HG03457 (cell line): ENCODE data around the gene RPAP2.
"Not testable (repeated sequence)": the region's sequence is repeated elsewhere in the genome, so short reads cannot be mapped to it uniquely, and the experiment has no call there.

Source experiments
- ATAC-seq: cut with Tn5 transposase; IDR thresholded peaks from one replicate; pipeline ENCODE4 v1.9.1; 2021; ENCODE audit warnings: moderate number of reproducible peaks; ENCODE audit not compliant: unreplicated experiment

Gene RPAP2

GRCh38 chr1:92374223-92374622 is 75.4 kb downstream of the RPAP2 start:
- no peak for ATAC-seq

DNA sequence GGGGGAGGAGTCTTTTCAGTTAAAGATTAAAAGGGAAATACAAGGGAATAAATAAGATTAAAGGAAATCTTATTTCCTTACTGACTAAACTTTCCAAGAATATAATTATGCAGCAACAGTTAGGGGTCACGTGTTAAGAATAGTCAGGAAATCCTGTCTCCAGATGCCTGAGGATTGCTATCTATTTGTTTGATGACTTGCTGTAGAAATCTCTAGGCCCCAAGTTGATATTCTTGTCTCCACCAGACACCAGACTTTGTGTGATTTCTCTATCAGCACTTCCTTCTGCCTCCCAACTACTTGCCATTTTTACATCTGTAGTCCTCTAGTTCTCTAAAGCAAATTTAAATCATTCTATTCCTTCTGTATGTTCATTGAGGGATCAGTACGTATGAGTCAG is 77.5 kb downstream of the RPAP2 start:
- ATAC-seq: no peak

DNA sequence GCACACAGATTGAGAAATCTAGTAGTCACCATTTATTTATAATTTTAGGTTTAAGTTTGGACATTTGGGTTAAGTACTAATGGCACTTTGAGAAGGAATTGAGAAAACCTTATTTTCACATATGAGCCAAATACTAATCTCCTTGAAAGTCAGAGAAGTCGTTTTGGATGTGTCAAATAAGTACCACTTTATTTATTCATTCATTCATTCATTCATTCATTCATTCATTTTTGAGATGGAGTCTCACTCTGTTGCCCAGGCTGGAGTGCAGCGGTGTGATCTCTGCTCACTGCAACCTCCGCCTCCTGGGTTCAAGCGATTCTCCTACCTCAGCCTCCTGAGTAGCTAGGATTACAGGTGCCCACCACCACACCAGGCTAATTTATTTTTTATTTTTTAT is 79.1 kb downstream of the RPAP2 start:
- ATAC-seq: not testable (repeated sequence)

GRCh38 chr1:92380867-92381266 is 82.0 kb downstream of the RPAP2 start:
- ATAC-seq: no peak

GRCh38 chr1:92393966-92394365 is 95.1 kb downstream of the RPAP2 start:
- ATAC-seq: not testable (repeated sequence)

- no peak for ATAC-seq
Measured at GRCh38 chr1:92398519-92398918, 99.7 kb downstream of the RPAP2 start.

DNA sequence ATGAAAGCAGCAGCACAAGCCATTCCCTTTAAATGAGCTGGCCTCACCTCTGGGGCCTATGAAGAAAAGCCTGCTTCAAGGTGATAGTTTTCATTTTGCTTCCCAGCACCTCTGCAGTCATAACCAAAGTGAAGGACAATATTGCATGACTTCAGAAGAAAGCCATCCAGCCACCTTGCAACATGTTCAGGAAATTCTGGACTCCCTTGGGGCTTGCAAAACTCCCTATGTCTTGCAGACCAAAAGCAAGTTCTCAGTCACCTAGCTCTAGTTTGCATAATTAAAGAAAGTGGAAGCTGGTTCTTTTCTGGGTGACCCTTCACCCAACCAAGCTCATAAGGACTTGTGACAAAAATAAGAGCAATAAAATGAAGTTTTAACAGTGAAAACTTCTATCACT is 100.2 kb downstream of the RPAP2 start:
- ATAC-seq: peak; percentile 88

- ATAC-seq: no peak
Measured at GRCh38 chr1:92404661-92405060, 105.8 kb downstream of the RPAP2 start.

DNA sequence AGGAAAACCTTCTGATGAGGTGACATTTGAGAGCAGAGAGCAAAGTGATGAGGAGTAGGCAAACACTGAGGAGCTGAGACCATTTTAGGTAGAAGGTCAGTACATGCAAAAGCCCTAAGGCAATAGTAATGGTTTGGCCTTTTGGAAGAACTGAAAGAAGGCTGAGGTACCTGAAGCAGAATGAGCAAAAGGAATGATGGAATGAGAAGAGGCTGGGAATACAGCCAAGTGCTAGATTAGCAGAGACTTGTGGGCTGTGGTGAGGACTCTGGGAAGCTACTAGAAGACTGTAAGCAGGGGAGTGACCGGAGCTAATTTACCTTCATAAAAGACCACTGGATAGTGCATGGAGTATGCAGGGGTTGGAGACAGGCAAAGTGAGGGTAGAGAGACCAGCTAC is 110.0 kb downstream of the RPAP2 start:
- no peak for ATAC-seq

DNA sequence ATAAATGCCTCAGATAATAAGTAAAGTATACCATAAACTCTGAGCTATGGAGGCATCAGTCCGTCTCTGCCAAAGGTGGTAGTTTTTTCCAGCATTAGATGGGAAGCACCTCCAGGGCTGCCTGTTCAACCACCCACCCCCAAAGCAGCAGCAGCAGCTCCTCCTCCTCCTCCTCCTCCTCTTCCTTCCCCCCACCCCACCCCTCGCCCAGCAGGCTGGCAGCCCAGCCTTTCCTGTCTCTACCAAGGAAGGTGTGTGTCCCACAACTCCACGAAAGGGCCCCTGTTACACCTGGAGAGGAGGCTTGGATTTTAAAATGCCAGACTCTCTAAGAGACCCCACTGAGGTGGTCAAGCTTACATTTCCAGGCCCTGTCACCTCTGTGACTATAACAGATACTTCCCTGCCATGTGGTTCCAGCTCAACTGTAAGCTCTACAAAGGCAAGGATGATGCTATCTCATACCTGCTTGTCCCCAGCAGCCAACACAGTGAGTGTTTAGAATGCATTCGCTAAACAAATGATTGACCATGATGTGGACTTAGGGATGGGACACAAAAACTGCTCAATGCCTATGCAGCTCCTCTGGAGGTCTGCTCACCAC is 111.2 kb downstream of the RPAP2 start:
- ATAC-seq: no peak

GRCh38 chr1:92410706-92411105 is 111.8 kb downstream of the RPAP2 start:
- ATAC-seq: no peak

DNA sequence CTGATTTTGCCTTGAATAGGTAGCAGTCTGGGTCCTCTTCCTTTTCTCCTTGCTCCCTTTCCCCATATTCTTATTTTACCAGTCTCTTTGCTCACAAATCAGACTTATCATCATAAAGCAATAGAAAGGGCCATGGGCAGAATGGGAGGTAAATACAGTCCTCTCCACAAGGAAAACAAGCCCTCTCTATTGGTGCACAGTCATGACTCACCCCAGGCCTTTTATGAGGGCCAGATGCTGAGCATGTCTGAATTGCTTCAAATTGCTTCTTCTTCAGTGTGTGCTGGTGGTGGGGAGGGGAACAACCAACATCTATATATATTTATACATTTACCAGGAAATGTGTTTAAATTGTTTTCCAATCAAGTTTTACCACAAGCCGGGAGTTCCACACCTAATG is 112.7 kb downstream of the RPAP2 start:
- ATAC-seq: no peak

DNA sequence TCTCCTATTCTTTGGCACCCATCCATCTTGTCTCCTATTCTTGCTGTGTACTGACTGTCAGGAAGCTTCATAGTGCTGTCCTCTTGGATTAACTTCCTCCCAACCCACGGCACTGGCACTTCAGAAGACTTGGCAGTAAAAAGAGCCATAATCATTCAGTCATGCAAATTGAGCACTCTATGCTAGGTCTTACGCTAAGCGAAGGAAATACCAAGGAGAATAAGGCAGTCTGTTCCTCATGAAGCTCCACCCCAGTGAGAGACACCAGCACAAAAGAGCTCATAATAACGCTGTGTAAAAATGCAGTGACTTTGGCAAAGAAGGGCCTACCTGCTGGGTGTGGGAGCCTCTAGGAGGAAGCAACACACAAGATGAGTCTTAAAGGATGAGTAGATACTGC is 120.8 kb downstream of the RPAP2 start:
- ATAC-seq: no peak

DNA sequence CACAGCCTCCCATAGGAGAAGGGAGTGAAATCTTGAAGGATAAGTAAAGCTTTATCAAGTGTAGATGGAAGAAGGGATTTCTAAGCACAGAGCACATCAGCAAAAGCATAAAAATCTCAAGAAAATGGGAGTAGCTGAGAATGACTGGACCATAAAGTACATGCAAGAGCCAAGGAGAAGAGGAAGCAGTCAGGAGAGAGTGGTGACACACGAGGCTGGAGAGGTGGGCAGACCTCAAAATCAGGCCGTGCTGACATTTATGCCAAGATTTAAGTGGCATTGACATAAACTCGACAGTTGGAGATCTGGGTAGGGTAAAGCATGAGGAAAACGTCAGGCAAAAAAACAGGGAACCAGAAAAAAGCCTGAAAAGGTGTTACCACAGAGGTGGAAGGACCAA is 125.5 kb downstream of the RPAP2 start:
- ATAC-seq: no peak

- no peak for ATAC-seq
Measured at GRCh38 chr1:92425617-92426016, 126.8 kb downstream of the RPAP2 start.

DNA sequence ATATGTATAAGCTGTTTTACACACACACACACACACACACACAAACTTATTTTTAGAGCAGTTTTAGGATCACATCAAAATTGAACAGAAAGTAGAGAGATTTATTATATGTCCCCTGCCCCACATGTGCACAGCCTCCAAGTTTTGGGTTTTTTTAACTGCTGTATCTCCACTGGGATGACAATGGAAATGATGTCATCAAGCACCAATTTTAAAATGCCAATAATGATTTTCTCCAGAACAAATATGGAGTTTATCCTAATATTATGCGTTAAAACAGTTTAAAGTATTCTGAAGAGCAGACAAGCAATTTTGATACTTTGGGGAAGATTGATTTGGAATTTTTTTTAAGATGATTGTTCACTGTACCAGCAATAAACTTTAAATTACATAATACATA is 131.2 kb downstream of the RPAP2 start:
- ATAC-seq: no peak

DNA sequence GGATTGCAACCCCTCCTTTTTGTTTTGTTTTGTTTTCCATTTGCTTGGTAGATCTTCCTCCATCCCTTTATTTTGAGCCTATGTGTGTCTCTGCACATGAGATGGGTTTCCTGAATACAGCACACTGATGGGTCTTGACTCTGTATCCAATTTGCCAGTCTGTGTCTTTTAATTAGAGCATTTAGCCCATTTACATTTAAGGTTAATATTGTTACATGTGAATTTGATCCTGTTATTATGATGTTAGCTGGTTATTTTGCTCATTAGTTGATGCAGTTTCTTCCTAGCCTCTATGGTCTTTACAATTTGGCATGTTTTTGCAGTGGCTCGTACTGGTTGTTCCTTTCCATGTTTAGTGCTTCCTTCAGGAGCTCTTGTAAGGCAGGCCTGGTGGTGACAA is 135.7 kb downstream of the RPAP2 start:
- ATAC-seq: not testable (repeated sequence)

DNA sequence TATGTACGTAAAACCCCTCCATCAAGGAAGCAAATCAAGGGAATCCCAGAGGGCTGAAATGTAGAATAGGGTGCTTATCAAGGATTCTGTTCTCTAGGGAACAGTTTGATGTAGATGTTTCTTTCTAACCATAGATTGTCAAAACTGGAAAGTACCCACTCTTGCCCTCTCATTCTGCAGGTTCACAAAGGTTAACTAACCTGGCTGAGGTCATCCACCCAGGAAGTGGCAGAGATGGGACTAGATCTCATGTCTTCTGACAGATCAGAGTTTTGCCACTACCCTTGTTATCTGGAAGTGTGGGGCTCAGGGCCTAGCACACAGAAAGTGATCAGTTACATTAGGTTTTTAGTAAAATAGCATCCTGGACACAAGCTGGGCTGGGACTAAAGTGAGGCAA is 140.4 kb downstream of the RPAP2 start:
- no peak for ATAC-seq

DNA sequence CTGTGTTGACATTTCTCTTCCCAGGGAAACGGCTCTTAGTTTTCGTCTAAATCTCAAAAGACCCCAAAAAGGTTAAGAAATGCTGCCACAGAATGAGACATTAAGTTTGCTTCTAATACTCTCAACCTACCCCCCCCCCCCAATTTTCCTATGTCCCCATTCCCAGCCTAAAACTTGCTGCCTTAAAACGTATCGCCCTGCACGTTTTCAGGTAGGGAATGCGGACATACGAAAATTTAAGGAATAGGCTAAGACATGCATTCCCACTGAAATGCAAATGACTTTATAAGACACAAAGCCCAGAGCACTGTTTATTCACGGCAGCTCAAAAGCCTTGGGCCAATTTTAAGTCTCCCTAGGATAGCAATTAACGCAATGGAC is 142.4 kb downstream of the RPAP2 start:
- no peak for ATAC-seq

DNA sequence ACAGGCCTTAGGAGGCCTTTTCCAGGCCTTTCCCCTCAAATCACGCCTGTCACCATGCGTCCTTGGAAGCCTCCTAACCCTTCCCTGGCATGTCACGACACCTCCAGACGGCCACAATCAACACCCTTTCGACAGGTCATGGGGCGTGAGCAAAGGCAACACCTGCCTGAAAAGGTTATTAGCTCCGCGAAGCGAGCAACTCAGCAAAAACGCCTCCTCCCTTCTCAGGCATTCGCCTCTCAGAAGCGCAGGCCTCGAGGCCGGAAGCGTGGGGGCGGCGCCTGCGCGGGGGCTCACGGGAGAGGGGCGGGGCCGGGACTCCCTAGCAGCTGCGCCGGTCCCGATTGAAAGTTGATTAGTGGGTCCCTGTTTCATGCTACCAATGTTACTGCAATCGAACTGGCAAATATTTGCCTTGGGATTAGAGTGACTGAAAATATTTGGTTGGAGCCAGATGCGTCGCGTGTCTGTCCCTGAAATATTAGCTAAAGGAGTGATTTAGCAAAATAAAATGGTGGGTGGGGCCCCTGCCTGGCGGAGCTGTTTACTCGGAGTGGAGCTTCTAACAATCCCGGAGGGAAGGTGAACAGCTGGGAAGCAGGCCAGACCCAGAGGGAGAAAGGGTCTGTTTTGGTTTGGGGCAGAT is 143.0 kb downstream of the RPAP2 start:
- no peak for ATAC-seq

- ATAC-seq: no peak
Measured at GRCh38 chr1:92442351-92442750, 143.5 kb downstream of the RPAP2 start.

GRCh38 chr1:92443893-92444292 is 145.0 kb downstream of the RPAP2 start:
- ATAC-seq: no peak

- no peak for ATAC-seq
Measured at GRCh38 chr1:92444351-92444750, 145.5 kb downstream of the RPAP2 start.
